Inferior parietal cortex (tissue), 1 donor: ENCODE measurements around the gene PLEKHG2.

Source experiments
- DNase-seq: peaks from one replicate; pipeline ENCODE4 v3.0.0-alpha.2; 2016; ENCODE audit errors: extremely low spot score

Gene PLEKHG2

GRCh38 chr19:39422020-39422419 is 9.6 kb downstream of the PLEKHG2 start:
- no peak for DNase-seq

- DNase-seq: no peak
Measured at GRCh38 chr19:39423258-39424086, 11.0 kb downstream of the PLEKHG2 start.

GRCh38 chr19:39424934-39425333 is 12.5 kb downstream of the PLEKHG2 start:
- no peak for DNase-seq

- no peak for DNase-seq
Measured at GRCh38 chr19:39425744-39426143, 13.3 kb downstream of the PLEKHG2 start.

- DNase-seq: no peak
Measured at GRCh38 chr19:39426170-39426569, 13.7 kb downstream of the PLEKHG2 start.

- no peak for DNase-seq
Measured at GRCh38 chr19:39427707-39428106, 15.2 kb downstream of the PLEKHG2 start.

- DNase-seq: no peak
Measured at GRCh38 chr19:39428283-39429112, 16.0 kb downstream of the PLEKHG2 start.

- no peak for DNase-seq
Measured at GRCh38 chr19:39430675-39431593, 18.5 kb downstream of the PLEKHG2 start.

GRCh38 chr19:39432677-39433025 is 20.2 kb downstream of the PLEKHG2 start:
- DNase-seq: no peak

GRCh38 chr19:39433480-39434079 is 21.1 kb downstream of the PLEKHG2 start:
- DNase-seq: no peak

- no peak for DNase-seq
Measured at GRCh38 chr19:39434123-39435076, 21.9 kb downstream of the PLEKHG2 start.

GRCh38 chr19:39435499-39436349 is 23.3 kb downstream of the PLEKHG2 start, which contains the start of gene RPS16:
TSS of gene RPS16 (minus strand) at chr19:39435949. CDS start at chr19:39435895, 54 bp downstream.
- DNase-seq: peak; percentile 97

GRCh38 chr19:39436350-39436716 is 23.9 kb downstream of the PLEKHG2 start:
- DNase-seq: no peak

- no peak for DNase-seq
Measured at GRCh38 chr19:39438270-39438934, 25.9 kb downstream of the PLEKHG2 start.

- DNase-seq: no peak
Measured at GRCh38 chr19:39444598-39445195, 32.2 kb downstream of the PLEKHG2 start.

GRCh38 chr19:39445196-39446111 is 33.0 kb downstream of the PLEKHG2 start, which contains the start of gene SUPT5H:
TSS of gene SUPT5H (plus strand) at chr19:39445582. CDS start at chr19:39445891, 309 bp downstream.
- DNase-seq: peak; percentile 98
